Measurements from ENCODE around the gene HUWE1. TPM values are rescaled to one million over a fixed set of nuclear protein-coding genes. Genes with fewer than 3 reads are reported as not detected.

Gene HUWE1
- total RNA-seq, 1 experiment from 2014 or later = 536 TPM

GRCh38 chrX:53637479-53637878, 49.0 kb downstream of the HUWE1 start:
- Histone ChIP-seq H3K4me3 (no peak overlapping the region), H3K4me2 (no peak overlapping the region), H2AFZ (no peak overlapping the region), H3K79me2 (ENCODE audit: low read depth) (no peaks in the 10 kb centered on the region), H3K9me2 (ENCODE audit: insufficient read depth) (no peaks in the 10 kb centered on the region), H3K27ac (no peak overlapping the region), H4K20me1 (ENCODE audit: insufficient read depth) (no peaks in the 10 kb centered on the region), H3K36me3 (ENCODE audit: low read depth) (no peaks in the 10 kb centered on the region), H3F3A (ENCODE audit: insufficient read depth, low read depth) (no peaks in the 10 kb centered on the region), H3K27me3 (ENCODE audit: insufficient read depth, low read depth) (no peaks in the 10 kb centered on the region), H3K9me3 (ENCODE audit: insufficient read depth, low read depth) (no peaks in the 10 kb centered on the region), H3K4me1 (replicated peaks; ENCODE audit: insufficient read depth) (no peaks in the 10 kb centered on the region)
- BruUV-seq (replicated peaks) = no TSS peak
- POLR2A ChIA-PET (ENCODE audit: unreplicated experiment) = interaction anchor here (0.7 kb wide), 1 partner anchor 47 kb away, joined by 3 read pairs; no protein-coding TSS in a partner anchor
- no peak for DNase-seq
- intact Hi-C loops (cut with micrococcal nuclease; ENCODE audit: unreplicated experiment) = no loop called here
- CTCF ChIA-PET = no interaction called here
- TF ChIP-seq EZH2 (IDR thresholded peaks at IDR 0.05; ENCODE audit: low read depth) = no peak
- TF ChIP-seq CTCF (conservative IDR thresholded peaks at IDR 0.05) = no peak

DNA sequence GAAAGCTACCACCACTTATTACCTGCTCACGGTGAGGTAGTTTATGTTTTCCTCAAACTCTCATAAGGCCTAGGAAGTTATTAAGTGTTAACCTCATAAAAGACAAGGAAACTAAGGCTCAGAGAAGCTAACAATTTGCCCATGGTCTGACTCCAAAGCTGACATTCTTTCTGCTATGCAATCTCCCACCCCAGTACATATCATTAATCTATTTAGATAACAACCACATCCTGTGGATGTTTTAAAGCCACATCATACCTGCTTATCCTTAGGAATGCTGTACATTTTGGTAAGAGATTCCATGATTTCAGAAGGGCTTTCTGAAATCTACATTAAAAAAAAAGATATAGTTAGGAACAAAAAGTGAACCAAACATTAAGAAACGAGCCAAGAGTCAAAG, 55.4 kb downstream of the HUWE1 start:
- ChIA-PET POLR2A (ENCODE audit: unreplicated experiment) (no interaction called here), CTCF (no interaction called here)
- no peaks in the 10 kb centered on the region for H3K79me2 ChIP-seq (ENCODE audit: low read depth)
- no peaks in the 10 kb centered on the region for H3F3A ChIP-seq (ENCODE audit: insufficient read depth, low read depth)
- no peak for DNase-seq
- H2AFZ ChIP-seq = no peak overlapping the region
- BruUV-seq (replicated peaks) = no TSS peak
- TF ChIP-seq CTCF (conservative IDR thresholded peaks at IDR 0.05) (no peak), EZH2 (IDR thresholded peaks at IDR 0.05; ENCODE audit: low read depth) (no peak)
- H4K20me1 ChIP-seq (ENCODE audit: insufficient read depth) = no peaks in the 10 kb centered on the region
- no peak overlapping the region for H3K4me2 ChIP-seq
- H3K27ac ChIP-seq = no peak overlapping the region
- no peaks in the 10 kb centered on the region for H3K27me3 ChIP-seq (ENCODE audit: insufficient read depth, low read depth)
- no peaks in the 10 kb centered on the region for H3K9me3 ChIP-seq (ENCODE audit: insufficient read depth, low read depth)
- no peak overlapping the region for H3K4me3 ChIP-seq
- no peaks in the 10 kb centered on the region for H3K9me2 ChIP-seq (ENCODE audit: insufficient read depth)
- no peaks in the 10 kb centered on the region for H3K4me1 ChIP-seq (replicated peaks; ENCODE audit: insufficient read depth)
- no peaks in the 10 kb centered on the region for H3K36me3 ChIP-seq (ENCODE audit: low read depth)
- intact Hi-C loops (cut with micrococcal nuclease; ENCODE audit: unreplicated experiment) = no loop called here

DNA sequence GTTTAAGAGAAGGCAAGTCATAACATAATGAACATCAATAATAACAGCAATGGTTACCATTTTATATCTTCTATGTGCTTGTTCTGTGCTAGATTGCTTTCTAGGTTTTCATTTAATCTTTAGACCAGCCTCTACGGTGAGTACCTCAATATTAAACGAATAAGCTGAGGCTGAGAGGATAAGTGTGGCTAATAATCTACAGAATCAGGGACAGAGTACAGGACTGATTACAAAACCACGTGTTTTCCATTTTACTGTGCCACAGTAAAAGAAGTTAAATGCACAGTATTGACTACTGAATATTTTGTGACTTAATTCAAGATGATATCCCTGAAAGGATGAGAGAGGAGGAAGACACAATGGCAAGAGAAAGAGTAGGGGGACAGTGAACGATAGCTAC, 56.3 kb downstream of the HUWE1 start:
- no peak for TF ChIP-seq CTCF (conservative IDR thresholded peaks at IDR 0.05)
- TF ChIP-seq EZH2 (IDR thresholded peaks at IDR 0.05; ENCODE audit: low read depth) = no peak
- no peaks in the 10 kb centered on the region for H3K4me1 ChIP-seq (replicated peaks; ENCODE audit: insufficient read depth)
- no peak overlapping the region for H3K27ac ChIP-seq
- H3K9me2 ChIP-seq (ENCODE audit: insufficient read depth) = no peaks in the 10 kb centered on the region
- H4K20me1 ChIP-seq (ENCODE audit: insufficient read depth) = no peaks in the 10 kb centered on the region
- no peak for DNase-seq
- no peaks in the 10 kb centered on the region for H3K79me2 ChIP-seq (ENCODE audit: low read depth)
- no peak overlapping the region for H3K4me2 ChIP-seq
- no peaks in the 10 kb centered on the region for H3F3A ChIP-seq (ENCODE audit: insufficient read depth, low read depth)
- CTCF ChIA-PET = no interaction called here
- intact Hi-C loops (cut with micrococcal nuclease; ENCODE audit: unreplicated experiment) = no loop called here
- H3K36me3 ChIP-seq (ENCODE audit: low read depth) = no peaks in the 10 kb centered on the region
- no peaks in the 10 kb centered on the region for H3K27me3 ChIP-seq (ENCODE audit: insufficient read depth, low read depth)
- H3K9me3 ChIP-seq (ENCODE audit: insufficient read depth, low read depth) = no peaks in the 10 kb centered on the region
- POLR2A ChIA-PET (ENCODE audit: unreplicated experiment) = no interaction called here
- no peak overlapping the region for H3K4me3 ChIP-seq
- no TSS peak for BruUV-seq (replicated peaks)
- no peak overlapping the region for H2AFZ ChIP-seq

Data from PC-9 (cell line).